CD4-positive, alpha-beta T cell treated with Interleukin-17A for 1 hour (primary cell): ENCODE results near the gene UBE2M.

Experiments
- DNase-seq: peaks from one replicate; pipeline ENCODE4 v3.0.0-alpha.2; 2020

Gene UBE2M

DNA sequence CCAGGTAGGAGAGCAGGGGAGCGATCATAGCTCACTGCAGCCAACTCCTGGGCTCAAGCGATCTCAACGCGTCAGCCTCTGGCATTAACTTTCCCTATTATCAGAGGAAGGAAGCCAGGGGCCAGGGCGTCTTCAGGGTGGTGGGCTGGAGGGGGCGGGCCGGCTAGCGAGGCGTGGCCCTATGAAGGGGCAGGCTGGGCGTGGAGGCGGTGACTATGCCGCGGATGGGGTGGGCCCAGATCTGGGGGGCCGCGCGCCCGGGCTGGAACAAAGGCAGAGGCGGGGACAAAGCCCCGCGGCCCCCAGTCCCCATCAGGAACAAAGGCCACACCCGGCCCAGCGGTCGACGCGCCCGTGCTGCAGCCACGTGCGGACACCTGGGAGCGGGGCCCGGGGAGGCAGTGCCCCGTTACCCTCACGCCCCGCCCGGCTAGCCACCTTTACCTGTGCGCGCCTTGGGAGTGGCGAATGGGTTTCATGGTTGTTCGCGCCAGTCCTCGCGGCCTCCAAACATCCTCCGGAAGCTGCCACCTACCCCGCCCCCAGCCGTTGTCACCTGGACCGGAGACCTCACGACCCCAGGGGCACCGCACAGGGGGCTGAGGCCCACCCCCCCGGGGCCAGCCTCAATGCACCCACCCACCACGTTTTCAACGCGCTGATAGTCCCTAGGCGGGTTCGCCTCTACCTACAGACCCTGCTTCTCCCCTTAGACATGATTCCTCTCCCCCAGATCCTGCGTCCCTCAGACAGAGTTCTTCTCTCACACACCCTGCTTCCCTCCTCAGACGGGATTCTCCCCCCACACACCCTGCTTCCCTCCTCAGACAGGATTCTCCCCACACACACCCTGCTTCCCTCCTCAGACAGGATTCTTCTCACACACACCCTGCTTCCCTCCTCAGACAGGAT, 19.9 kb downstream of the UBE2M start:
- peak; percentile 56 for DNase-seq

DNA sequence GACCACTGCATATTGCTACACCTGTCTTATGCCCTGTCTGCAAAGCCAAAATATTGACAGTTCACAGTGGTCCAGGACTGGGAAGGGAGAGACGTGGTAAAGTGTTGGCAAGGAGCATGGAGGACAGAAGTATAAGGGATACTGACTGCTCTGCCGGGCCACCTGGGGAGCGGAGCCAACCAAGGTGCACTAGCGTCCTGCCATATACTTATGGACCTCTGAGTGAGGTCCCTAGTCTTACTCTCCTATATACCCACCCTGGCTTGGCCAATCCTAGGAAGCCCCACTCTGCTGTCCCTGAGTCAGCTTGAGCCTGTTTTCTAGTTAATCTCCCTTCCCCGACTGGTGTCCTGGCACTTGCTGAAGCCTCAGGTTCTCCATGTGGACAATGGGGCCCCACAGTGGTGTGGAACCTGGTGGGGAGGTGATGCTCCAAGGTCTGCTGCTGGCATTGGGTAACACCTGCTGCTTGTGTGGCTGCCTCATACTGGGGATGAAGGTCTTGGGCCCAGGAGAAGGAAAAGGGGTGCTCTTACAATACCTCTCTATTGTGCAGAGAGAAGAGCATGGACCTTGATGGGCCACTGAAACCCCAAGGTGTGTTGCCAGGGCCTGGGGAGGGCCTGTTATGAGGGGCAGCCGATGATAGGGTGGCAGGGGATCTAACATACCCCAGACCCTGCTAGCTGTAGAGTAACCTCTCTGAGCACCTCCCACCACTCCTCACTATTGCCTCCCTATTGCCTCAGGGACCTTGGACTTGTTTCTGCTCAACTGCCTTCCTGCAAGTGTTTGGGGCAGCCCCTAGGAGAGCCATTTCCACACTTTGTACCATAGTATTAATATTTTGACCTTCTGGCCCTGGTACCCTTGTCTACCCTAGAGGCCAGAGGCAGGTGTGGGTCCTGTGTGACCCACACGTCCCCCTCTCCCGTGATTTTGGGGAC, 21.3 kb downstream of the UBE2M start:
- no peak for DNase-seq

DNA sequence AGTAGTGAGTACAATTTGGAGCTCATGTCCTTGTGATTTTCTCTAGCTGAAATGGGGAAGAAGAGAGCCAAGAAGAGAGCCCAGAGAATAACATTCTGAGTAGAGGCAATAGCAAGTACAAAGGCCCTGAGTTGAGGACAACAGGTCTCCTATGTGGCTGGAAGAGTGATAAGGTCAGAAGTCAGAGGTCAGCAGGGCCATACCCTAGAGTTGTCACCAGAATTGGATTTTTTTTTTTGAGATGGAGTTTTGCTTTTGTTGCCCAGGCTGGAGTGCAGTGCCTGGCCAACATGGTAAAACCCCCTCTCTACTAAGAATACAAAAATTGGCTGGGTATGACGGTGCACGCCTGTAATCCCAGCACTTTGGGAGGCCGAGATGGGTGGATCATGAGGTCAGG, 22.6 kb downstream of the UBE2M start:
- DNase-seq, result no peak

DNA sequence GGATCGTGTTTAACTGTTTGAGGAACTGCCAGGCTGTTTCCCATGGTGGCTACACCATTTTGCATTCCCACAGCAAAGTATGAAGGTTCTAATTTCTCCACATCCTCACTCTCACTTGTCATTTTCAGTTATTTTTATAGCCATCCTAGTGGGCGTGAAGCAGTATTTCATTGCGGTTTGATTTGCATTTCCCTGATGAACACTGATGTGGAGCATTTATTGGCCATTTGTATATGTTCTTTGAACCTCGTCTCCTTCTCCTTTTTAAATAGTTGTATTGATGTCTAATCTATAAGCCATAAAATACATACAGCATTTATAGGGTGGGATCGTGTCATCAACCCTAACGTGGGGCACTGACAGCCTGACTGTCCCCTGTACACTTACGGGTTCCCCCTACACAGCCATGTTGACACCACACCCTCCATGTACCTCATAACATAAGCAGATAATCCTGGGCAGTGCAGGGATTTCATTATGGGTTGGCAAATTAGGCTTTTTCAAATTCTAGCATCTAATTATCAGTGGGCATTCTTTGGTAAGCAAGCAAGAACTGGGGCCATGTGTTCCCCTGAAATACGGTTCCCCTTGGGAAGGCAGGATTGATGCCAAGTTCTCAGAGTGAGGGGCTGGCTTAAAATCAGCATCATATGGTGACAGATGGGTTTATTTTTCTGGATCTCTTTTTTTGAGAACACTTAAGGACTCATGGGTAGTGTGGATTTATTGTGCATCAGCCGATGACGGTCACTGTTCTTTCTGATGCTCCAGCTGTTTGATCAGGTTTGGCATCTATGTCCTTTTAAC, 27.2 kb downstream of the UBE2M start:
- no peak for DNase-seq

DNA sequence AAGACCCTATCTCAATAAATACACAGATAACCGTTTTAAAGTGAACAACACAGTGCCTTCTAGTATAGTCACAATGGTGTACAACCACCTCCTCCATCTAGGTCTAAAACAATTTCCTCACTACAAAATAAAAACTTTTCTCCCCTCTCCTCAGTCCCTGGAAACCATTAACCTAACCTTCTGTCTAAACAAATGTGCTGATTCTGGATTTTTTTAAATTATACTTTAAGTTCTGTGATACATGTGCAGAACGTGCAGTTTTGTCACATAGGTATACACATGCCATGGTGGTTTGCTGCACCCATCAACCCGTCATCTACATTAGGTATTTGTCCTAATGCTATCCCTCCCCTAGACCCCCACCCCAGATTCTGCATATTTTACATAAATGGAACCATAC, 29.0 kb downstream of the UBE2M start:
- no peak for DNase-seq

DNA sequence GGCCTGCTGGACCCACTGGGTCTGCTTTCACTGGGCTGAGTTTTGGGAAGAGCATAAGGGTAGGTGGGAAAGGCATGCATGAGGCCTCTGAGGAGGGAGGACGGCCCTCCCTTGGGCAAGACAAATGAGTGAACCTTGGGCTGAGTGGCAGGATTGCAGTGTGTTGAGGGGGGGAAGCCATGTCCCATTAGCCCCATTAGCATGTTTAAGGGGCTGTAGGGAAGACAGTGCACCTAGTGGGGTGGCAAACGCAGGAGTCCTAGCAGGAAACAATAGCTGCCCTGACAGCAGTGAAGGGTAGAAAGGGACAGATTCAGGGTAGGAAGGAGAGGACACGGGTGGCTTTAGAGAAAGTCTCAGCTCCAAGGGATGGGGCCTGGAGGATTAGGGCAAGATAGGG, 35.7 kb downstream of the UBE2M start:
- no peak for DNase-seq

DNA sequence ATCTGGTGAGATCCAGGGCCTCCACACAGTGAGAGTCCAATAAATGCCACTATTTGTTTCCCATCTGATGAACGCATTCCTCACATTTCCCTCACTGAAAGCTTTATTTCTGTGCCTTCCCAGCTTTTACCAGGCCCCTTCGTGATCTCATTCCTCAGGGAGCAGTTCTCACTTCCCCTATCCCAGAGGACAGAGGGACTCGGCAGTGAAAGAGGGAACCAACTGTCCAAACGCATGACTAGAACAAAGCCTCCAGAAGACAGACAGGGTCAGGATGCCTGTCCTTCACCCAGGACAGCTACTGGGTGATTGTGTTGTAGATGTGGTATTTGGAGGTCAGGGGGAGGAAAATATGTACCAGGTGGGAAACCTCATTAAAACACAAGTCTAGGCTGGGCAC, 36.8 kb downstream of the UBE2M start:
- DNase-seq, result no peak

DNA sequence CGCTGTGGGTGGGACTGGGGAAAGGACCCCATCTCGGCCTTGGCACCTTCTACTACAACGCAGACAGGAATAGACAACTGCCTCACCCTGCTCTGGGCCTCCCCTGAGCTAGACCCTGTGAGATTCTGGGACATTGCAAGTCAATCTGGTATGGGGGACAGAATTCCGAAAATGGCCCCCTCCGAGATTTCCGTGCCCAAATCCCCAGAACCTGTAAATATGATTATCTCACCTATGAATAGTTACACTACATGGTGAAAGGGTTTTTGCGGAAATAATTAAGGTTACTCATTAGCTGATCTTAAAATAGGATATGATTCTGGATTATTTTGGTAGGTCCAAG, 38.2 kb downstream of the UBE2M start:
- no peak for DNase-seq

DNA sequence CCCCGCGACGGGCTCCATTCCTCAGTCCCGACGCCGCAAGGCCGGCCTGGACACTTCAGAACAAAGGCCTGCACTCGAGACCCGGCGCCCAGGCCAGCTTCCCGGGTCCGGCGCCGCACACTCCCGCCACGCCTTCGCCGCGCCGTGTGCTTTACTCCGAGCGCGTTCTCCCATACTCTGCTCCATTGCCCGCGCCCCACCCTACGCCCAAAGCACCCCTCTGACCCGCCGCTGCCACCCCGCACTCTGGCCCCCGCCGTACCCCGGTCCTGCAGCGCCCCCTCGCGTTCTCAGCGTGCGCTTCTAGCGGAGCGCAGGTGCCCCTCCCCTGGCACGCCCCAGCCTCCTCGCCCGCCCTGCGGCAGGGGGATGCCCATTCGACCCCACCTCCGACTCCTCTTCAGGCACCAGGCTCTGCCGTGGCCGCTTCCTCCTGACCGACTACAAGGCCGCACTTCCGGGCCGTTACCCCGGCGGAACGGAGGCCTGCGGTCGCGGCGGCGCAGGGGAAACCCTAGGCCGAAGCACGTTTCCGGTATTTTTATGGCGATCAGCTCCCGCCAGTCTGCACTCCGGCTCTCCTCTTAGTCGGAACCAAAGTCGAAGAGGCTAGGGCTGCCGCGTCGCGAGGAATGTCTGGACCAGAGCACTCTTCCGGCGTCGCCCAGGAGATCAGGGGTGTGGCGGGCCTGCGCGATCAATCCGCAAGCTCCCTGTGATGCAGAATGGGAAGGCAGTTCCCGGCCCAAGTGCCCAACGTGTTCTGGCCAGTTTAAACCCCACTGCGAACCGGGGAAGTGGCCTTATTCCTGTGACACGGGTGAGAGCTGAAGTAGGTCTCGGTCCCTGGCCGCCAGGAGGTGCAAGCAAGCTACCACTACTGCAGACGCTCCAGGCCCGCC, 38.8 kb downstream of the UBE2M start, which contains the start of gene ZBTB45:
Gene ZBTB45 (minus strand): TSS at position 456 of the 902 bp plus-strand sequence. CDS start 2,137 bp downstream, outside the sequence.
- DNase-seq, result peak; percentile 95

DNA sequence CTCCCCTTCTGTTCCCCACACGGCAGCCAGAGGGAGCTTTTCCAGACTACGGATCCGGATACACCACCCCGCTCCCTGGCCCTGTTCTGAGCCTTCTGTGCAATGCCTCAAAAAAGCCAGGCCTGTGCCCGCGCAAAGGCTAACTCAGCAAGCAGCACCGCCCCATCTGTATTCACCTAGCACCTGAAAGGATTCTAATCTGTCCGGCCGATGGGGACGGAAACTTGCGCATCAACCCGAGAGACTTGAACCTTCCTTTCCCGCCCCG, 39.4 kb downstream of the UBE2M start:
- DNase-seq, result peak; percentile 60

DNA sequence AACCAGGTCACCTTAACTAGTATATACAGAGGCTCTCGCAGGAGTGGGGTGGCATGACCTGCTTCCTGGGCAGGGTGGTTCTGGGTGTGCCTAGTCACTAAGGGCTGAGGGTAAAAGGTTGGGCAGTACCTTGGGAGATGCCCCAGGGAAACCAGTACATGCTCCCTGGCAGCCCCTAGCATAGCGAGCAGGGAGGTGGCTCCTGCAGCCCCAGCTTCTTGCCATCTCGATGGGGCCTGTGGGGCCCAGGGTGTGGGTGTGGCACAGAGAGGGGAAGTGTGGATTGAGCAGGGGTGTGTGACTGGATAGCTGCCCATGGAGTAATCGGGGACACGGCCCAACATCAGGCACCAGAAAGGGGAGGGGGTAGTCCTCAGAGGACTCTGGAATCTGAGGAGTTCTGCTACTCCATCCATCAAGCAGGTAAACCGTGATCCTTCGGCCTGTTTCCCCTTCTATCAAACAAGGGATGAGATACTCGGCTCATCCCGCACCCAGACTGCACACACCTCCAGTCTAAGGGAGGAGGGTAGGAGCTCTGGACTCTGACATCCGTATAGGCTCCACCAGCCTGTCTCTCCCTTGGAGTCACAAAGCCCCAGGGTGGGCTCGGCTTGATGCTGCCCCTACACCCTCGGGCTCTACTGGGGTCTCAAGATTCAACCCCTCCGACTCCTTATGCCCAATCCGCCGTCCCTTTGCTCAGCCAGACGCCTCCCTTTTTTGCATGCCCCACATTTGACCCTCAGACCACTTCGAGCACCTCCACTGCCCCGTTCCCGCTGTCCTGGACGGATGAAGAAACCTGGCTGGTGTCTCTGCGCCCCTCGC, 39.9 kb downstream of the UBE2M start:
- DNase-seq, result no peak

DNA sequence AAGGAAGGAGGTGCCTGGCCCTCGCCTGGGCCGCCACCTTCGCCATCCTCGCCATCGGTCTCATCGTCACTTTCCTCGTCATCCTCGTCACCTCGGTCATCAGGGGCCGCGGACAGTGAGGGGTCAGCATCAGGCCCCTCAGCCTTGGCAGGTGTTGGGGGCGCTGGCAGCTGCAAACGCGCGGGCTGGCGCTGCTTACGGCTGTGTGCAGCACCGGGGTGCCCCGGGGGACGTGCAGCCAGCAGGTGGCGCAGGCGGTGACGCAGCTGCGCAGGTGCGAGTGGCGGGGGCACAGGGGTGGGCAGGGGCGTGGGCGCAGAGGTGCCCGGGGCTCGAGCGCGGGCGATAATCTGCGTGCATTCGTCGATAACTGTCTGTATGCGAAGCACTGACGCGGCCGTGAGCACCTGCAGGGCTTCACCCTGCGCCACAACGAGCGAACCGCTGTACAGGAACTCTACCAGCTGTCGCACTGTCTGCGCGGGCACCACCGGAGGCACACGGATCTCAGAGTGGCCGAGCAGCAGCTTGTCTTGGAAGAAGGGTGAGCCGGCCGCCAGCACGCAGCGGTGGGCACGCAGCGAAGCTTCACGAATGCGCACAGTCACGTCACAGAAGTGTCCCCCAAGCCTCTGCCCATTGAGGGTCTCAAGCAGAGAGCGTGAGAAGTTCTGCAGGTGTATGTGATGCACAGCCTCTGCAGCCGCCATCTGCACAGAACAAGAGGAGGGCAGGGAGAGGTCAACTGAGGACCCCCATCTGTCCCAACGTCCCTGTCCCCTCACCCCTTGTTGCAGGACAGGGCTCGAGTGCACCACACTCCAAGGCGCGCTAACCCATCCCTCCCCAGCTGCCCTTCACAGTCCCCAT, 41.2 kb downstream of the UBE2M start:
- DNase-seq, result no peak

DNA sequence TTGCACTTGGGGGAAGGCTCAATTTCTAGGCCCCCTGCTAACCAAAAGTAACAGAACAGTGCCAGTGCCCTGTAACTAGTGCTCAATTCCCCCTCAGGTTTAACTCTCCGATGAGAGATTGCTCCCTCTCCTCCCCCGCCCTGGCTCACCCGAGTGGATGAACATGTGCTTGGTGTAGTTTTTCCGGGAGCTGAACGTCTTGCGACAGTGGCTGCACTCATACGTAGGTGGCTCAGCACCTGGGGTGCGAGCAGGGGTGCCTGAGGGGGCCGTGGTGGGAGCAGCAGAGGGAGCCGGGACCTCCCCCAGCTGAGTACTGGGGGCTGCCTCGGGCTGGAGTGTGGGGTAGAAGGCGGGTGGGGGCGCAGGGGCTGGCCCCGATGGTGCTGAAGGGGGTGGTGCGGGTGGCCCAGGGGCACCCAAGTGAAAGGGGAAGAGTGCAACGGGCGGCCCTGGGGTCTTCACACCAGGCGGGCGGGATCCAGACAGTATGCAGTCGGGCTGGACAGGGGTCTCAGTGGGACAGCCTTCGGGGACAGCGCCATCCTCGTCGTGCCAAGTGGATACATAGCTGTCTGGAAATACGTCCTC, 42.1 kb downstream of the UBE2M start:
- no peak for DNase-seq

DNA sequence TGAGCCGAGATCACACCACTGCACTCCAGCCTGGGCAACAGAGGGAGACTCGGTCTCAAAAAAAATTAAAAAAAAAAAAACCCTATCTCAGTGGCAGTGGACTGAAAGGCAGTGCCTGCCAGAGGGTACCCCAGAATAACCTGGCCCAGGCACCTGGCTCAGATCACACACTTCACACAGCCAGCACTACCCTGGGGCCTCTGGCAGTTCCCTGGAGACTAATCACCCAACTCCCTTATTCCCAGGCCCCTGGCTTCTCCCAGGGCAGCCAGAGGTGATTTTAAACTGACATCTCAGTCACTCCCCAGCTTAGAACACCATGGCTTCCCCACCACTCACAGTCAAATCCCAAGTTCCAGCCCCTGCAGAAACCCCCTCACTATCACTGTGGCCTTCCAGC, 43.2 kb downstream of the UBE2M start:
- DNase-seq, result no peak

DNA sequence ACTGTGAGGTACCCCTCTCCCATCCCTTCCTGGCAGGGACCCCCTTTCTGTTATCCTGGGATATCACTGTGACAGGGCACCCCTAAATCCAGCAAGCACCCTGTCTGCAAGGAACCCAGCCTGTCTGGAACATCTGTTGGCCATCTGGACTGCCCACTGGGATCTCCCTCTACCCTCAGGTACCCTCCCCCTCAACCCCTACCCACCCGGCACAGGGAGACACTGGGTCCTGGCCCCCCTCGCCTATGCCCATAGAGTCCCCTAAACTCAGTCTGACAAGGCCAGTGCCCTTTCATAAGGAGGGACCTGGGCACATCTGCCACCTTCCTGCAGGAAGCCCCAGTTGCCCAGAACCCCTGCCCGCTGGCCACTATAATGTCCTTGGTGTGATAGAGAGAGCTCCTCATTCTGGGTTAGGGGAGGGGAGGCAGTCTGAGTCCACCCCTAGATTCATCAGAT, 43.8 kb downstream of the UBE2M start:
- DNase-seq, result no peak

DNA sequence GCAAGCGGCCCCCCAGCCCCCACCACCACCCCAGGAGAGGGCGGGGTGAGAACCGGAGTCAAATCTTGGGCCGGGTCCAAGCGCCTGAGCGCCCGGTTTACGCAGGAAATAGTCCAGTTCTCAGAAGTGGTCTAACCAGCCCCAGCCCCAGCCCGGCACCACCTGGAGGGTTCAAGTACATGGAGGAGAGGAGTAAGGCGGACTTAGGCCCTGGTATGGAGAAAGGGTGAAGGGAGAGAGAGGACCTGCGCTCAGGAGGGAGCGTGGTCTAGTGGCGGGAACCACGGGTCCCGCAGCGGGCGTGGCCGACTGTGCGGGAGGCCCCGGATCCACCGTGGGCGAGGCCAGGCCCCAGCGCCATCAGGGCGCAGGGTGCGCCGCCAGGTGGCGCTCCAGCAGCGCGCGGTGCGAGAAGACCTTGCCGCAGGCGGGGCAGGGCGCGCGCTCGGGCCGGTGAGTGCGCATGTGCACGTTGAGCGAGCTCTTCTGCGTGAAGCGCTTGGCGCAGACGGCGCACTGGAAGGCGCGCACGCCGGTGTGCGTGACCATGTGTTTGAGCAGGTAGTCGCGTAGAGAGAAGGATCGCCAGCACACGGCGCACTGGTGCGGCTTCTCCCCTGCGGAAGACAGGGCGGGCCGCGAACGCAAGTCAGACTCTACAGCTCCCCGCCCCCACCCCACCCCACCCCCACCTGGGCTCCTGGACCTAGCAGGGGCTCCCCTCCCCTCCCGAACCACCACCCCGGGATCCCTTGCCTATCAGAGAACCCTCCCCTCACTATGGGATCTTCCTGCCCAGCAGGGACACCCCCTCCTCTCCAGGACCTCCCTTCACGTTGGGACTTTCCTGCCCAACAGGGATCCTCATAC, 44.5 kb downstream of the UBE2M start:
- DNase-seq, result peak; percentile 93

DNA sequence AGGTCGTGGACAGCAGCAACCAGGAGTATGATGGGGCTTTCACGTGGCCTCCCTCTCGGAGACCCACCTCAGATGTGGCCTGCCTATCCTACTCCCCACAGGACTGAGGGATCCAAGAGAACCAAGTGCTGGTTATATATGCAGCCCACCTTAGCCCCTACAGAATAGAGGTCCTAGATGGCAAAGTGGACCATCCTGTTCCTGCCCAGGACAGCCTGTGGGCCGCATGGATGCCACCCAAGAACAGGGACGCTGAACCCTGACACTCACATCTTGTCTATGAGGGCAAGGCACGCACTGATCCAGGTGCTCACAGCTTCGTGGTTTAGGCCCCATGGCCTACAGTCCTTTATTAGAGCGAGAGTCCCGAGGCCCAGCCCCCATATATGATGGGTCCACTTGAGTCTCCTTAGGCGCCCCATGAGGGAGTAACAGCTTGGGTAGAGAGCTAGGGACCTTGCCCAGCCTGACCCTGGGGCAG, 45.2 kb downstream of the UBE2M start:
- no peak for DNase-seq
